GM23338 (cell line): ENCODE measurements around the gene AQP1. TPM values are rescaled to one million over a fixed set of nuclear protein-coding genes. Genes with fewer than 3 reads are reported as not detected.

ENCODE experiments used
- ATAC-seq: fragments of 200-7000 bp; cut with Tn5 transposase; 3 replicates; pipeline ENCODE4 v1.9.1; 2020
- DNase-seq: peaks from one replicate; pipeline ENCODE4 v3.0.0-alpha.2; 2015; ENCODE audit warnings: low spot score
- H2AFZ ChIP-seq: fragments of 200-600 bp; sonication (generic); 2 replicates; pipeline ENCODE4 v1.8.0; 2016; ENCODE audit warnings: antibody characterized with exemption, mild to moderate bottlenecking, moderate library complexity
- H3F3A ChIP-seq: fragments of 200-600 bp; sonication (generic); replicated peaks from 2 replicates; pipeline ENCODE4 v1.8.0; 2017; ENCODE audit warnings: antibody characterized with exemption, mixed run types, low read depth
- H3K27ac ChIP-seq: fragments of 200-600 bp; sonication (generic); 2 replicates; pipeline ENCODE4 v1.6.1; 2016; ENCODE audit warnings: low read depth
- H3K27me3 ChIP-seq: fragments of 200-600 bp; sonication (generic); 2 replicates; pipeline ENCODE4 v1.8.0; 2016; ENCODE audit warnings: mild to moderate bottlenecking, mixed run types, moderate library complexity; ENCODE audit not compliant: insufficient read depth
- H3K36me3 ChIP-seq: fragments of 200-600 bp; sonication (generic); 2 replicates; pipeline ENCODE4 v1.8.0; 2016; ENCODE audit warnings: mild to moderate bottlenecking; ENCODE audit not compliant: insufficient read depth
- H3K4me1 ChIP-seq: fragments of 200-600 bp; sonication (generic); 2 replicates; pipeline ENCODE4 v1.8.0; 2016; ENCODE audit warnings: mild to moderate bottlenecking, moderate library complexity; ENCODE audit not compliant: insufficient read depth
- H3K4me2 ChIP-seq: fragments of 200-600 bp; sonication (generic); 2 replicates; pipeline ENCODE4 v1.7.1; 2017; ENCODE audit warnings: mixed run types
- H3K4me3 ChIP-seq: fragments of 200-600 bp; sonication (generic); 2 replicates; pipeline ENCODE4 v1.6.1; 2016; ENCODE audit warnings: mixed run types
- H3K79me2 ChIP-seq: fragments of 200-600 bp; sonication (generic); replicated peaks from 2 replicates; pipeline ENCODE4 v1.8.0; 2017; ENCODE audit warnings: mild to moderate bottlenecking; ENCODE audit not compliant: insufficient read depth
- H3K9me2 ChIP-seq: fragments of 200-600 bp; sonication (generic); 2 replicates; pipeline ENCODE4 v1.8.0; 2017; ENCODE audit not compliant: insufficient read depth
- H4K20me1 ChIP-seq: fragments of 200-600 bp; sonication (generic); replicated peaks from 2 replicates; pipeline ENCODE4 v1.8.0; 2017; ENCODE audit warnings: mild to moderate bottlenecking; ENCODE audit not compliant: insufficient read depth
- H3K27ac Mint-ChIP-seq: 2 replicates; pipeline ENCODE4 v1.8.0; 2020; ENCODE audit warnings: inconsistent platforms, mild to moderate bottlenecking, moderate library complexity, mixed read lengths
- H3K27me3 Mint-ChIP-seq: 3 replicates; pipeline ENCODE4 v1.8.0; 2022; ENCODE audit warnings: low read depth, mild to moderate bottlenecking, moderate library complexity, mixed read lengths, inconsistent platforms; ENCODE audit not compliant: insufficient read depth, poor library complexity
- H3K36me3 Mint-ChIP-seq: 3 replicates; pipeline ENCODE4 v1.8.0; 2021; ENCODE audit warnings: low read depth, mild to moderate bottlenecking, inconsistent platforms, moderate library complexity, mixed read lengths
- H3K4me1 Mint-ChIP-seq: 3 replicates; pipeline ENCODE4 v1.8.0; 2020; ENCODE audit warnings: mild to moderate bottlenecking, inconsistent platforms, mixed read lengths
- H3K4me3 Mint-ChIP-seq: 3 replicates; pipeline ENCODE4 v1.8.0; 2021; ENCODE audit warnings: moderate library complexity, mild to moderate bottlenecking, inconsistent platforms, mixed read lengths
- H3K9me3 Mint-ChIP-seq: 3 replicates; pipeline ENCODE4 v1.8.0; 2020; ENCODE audit warnings: moderate library complexity, mild to moderate bottlenecking, inconsistent platforms, mixed read lengths
- CTCF ChIP-seq, 2 experiments: fragments of 200-600 bp in 1 of 2; sonication (generic) in 1 of 2; conservative IDR thresholded peaks; 2 replicates each; pipeline versions ENCODE4 v1.5.1 to v1.6.1; 2016 to 2017; ENCODE audit warnings: antibody characterized with exemption in 2 of 2, low read depth in 2 of 2, mild to moderate bottlenecking in 2 of 2, moderate library complexity in 1 of 2
- EZH2phosphoT487 ChIP-seq: fragments of 200-600 bp; sonication (generic); IDR thresholded peaks from one replicate; pipeline ENCODE4 v1.8.1; 2018; ENCODE audit warnings: antibody characterized with exemption; ENCODE audit not compliant: unreplicated experiment
- NANOG ChIP-seq: IDR thresholded peaks from 2 replicates; pipeline ENCODE4 v1.6.1; 2016; ENCODE audit warnings: antibody characterized with exemption, borderline replicate concordance
- ZNF114 ChIP-seq: fragments of 250-450 bp; sonication (Bioruptor Pico); IDR thresholded peaks from 2 replicates; pipeline ENCODE4 v1.5.0; 2020; ENCODE audit warnings: mild to moderate bottlenecking, moderate library complexity
- ZNF331 ChIP-seq: fragments of 250-450 bp; sonication (Bioruptor Pico); IDR thresholded peaks from 2 replicates; pipeline ENCODE4 v1.5.0; 2020; ENCODE audit warnings: low read depth, mild to moderate bottlenecking, moderate library complexity
- ZNF462 ChIP-seq: fragments of 250-450 bp; sonication (Bioruptor Pico); IDR thresholded peaks from 2 replicates; pipeline ENCODE4 v1.5.0; 2020; ENCODE audit warnings: mild to moderate bottlenecking, moderate library complexity
- polyA plus RNA-seq: library from polyadenylated mRNA; unstranded; fragments of >200 nt; fragmentation: Nextera tagmentation; extraction: Ambion mirVana; gene quantifications from 2 replicates; pipeline ENCODE4 v1.2.1, GENCODE V29; 2016
- total RNA-seq: library from RNA; depleted of rRNA; stranded (reverse); fragments of >200 nt; shearing (Covaris generic); gene quantifications from 2 replicates; pipeline ENCODE4 v1.2.3, GENCODE V29; 2014

The AQP1 gene
- total and polyA plus RNA-seq, 2 experiments from 2014 or later, result 0.28 TPM; not detected in 1

GRCh38 chr7:30881448-30881847, 30.2 kb upstream of the AQP1 start:
- no peak overlapping the region for H3K27ac Mint-ChIP-seq
- H3K4me1 Mint-ChIP-seq, result peaks cover 43% of the 10 kb centered on the region
- H3K27me3 Mint-ChIP-seq, result peaks cover 6% of the 10 kb centered on the region
- no peak overlapping the region for H3K4me3 Mint-ChIP-seq
- Histone ChIP-seq H3K27me3 (no peaks in the 10 kb centered on the region), H2AFZ (no peak overlapping the region), H3K36me3 (no peaks in the 10 kb centered on the region), H3K79me2 (no peaks in the 10 kb centered on the region), H3K4me3 (no peak overlapping the region), H3K27ac (no peak overlapping the region), H3K4me2 (no peak overlapping the region), H3K9me2 (peaks cover 6% of the 10 kb centered on the region; the same call in 1 of the 2 replicates), H4K20me1 (no peaks in the 10 kb centered on the region), H3K4me1 (peaks cover 22% of the 10 kb centered on the region), H3F3A (no peaks in the 10 kb centered on the region)
- H3K9me3 Mint-ChIP-seq, result 0 out of 3 replicates have a peak, but pooled peaks cover 3% of the 10 kb centered on the region
- ATAC-seq, result no peak
- H3K36me3 Mint-ChIP-seq, result no peaks in the 10 kb centered on the region; the same call in 2 of the 3 replicates
- DNase-seq, result no peak
- no peak for TF ChIP-seq ZNF331 (CRISPR knock-in tag)
- no peak for TF ChIP-seq CTCF (conservative IDR thresholded peaks at IDR 0.05; ENCODE audit: low read depth in 2 of 2)
- no peak for TF ChIP-seq ZNF114 (CRISPR knock-in tag)
- TF ChIP-seq EZH2phosphoT487, result no peak
- no peak for TF ChIP-seq ZNF462 (CRISPR knock-in tag)
- TF ChIP-seq NANOG, result no peak
